Body of pancreas (tissue), 4 donors: ENCODE results near the gene CLDN18. TPM values are rescaled to one million over a fixed set of nuclear protein-coding genes. Genes with fewer than 3 reads are reported as not detected.

Experiments used
- ATAC-seq: fragments of 150-250 bp; one replicate; pipeline ENCODE4 v1.9.1; 2016
- DNase-seq, 4 donors: peaks; one replicate each; pipeline ENCODE4 v3.0.0-alpha.2; 2019
- H3K27ac ChIP-seq, 4 donors: fragments of 200-600 bp; sonication (generic); 1 replicate in 3 of 4; 2 replicates in 1 of 4; pipeline versions ENCODE4 v1.5.1 to v1.6.1; 2016 to 2019; ENCODE audit warnings: mild to moderate bottlenecking in 1 of 4, mixed read lengths in 1 of 4, moderate library complexity in 1 of 4
- H3K27me3 ChIP-seq, 2 donors: fragments of 200-600 bp; sonication (generic); one replicate each; pipeline ENCODE4 v1.6.0; 2016; ENCODE audit warnings: mild to moderate bottlenecking in 1 of 2
- H3K36me3 ChIP-seq, 2 donors: fragments of 200-600 bp; sonication (generic); replicated peaks in 1 of 2; 2 replicates each; pipeline ENCODE4 v1.5.1; 2016; ENCODE audit warnings: low read depth in 2 of 2; ENCODE audit not compliant: insufficient read depth in 1 of 2
- H3K4me1 ChIP-seq: fragments of 200-600 bp; sonication (generic); one replicate; pipeline ENCODE4 v1.6.0; 2016
- H3K4me3 ChIP-seq, 2 donors: fragments of 200-600 bp; sonication (generic); 1 replicate in 1 of 2; 2 replicates in 1 of 2; pipeline ENCODE4 v1.5.1; 2016 to 2019
- H3K9me3 ChIP-seq, 3 donors: fragments of 200-600 bp; sonication (generic); 1 replicate in 2 of 3; 2 replicates in 1 of 3; pipeline ENCODE4 v1.5.1; 2016
- POLR2A ChIP-seq, 3 donors: fragments of 450-650 bp; IDR thresholded peaks; one replicate each; pipeline ENCODE4 v1.6.1; 2016; ENCODE audit warnings: antibody characterized with exemption in 3 of 3, mild to moderate bottlenecking in 2 of 3
- WGBS, 2 donors: methylation state at CpG; one replicate each; pipeline ENCODE4 v1.1.5; 2017; 5-methylcytosine and 5-hydroxymethylcytosine counted together
- intact Hi-C: fragments of 100-400 bp; cut with DNase I; formaldehyde crosslinking; loops from one replicate; pipeline ENCODE4 v1.15.1; 2023
- total RNA-seq, 2 donors: library from RNA; depleted of rRNA; stranded (reverse); fragments of >200 nt; gene quantifications; one replicate each; pipeline ENCODE4 v1.1.0, GENCODE V29; 2016
- TF ChIP-seq, protein P1 (sequence below), 7 experiments: fragments of 450-650 bp in 4 of 7; fragments of 200-600 bp in 3 of 7; sonication (generic) in 3 of 7; IDR thresholded peaks; one replicate each; pipeline ENCODE4 v1.5.1; 2016 to 2019; ENCODE audit warnings: antibody characterized with exemption in 7 of 7

CLDN18 gene
- total RNA-seq, 2 donors from 2014 or later: 2.0 to 10.1 TPM

DNA sequence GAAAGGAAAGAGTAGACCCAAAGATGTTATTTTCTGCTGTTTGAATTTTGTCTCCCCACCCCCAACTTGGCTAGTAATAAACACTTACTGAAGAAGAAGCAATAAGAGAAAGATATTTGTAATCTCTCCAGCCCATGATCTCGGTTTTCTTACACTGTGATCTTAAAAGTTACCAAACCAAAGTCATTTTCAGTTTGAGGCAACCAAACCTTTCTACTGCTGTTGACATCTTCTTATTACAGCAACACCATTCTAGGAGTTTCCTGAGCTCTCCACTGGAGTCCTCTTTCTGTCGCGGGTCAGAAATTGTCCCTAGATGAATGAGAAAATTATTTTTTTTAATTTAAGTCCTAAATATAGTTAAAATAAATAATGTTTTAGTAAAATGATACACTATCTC, 21.6 kb downstream of the CLDN18 start:
- 80 to 83% methylated on average over 3 of the region's 3 CpGs for WGBS, 2 donors
- ATAC-seq (no peak), DNase-seq (no peak)
- no peaks in the 10 kb centered on the region for H3K36me3 ChIP-seq
- H3K9me3 ChIP-seq: no peaks in the 10 kb centered on the region
- H3K4me1 ChIP-seq: no peaks in the 10 kb centered on the region
- TF ChIP-seq POLR2A (IDR thresholded peaks at IDR 0.05): no peak
- TF ChIP-seq, protein P1, sequence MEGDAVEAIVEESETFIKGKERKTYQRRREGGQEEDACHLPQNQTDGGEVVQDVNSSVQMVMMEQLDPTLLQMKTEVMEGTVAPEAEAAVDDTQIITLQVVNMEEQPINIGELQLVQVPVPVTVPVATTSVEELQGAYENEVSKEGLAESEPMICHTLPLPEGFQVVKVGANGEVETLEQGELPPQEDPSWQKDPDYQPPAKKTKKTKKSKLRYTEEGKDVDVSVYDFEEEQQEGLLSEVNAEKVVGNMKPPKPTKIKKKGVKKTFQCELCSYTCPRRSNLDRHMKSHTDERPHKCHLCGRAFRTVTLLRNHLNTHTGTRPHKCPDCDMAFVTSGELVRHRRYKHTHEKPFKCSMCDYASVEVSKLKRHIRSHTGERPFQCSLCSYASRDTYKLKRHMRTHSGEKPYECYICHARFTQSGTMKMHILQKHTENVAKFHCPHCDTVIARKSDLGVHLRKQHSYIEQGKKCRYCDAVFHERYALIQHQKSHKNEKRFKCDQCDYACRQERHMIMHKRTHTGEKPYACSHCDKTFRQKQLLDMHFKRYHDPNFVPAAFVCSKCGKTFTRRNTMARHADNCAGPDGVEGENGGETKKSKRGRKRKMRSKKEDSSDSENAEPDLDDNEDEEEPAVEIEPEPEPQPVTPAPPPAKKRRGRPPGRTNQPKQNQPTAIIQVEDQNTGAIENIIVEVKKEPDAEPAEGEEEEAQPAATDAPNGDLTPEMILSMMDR (IDR thresholded peaks at IDR 0.05): no peak
- no peak overlapping the region for H3K4me3 ChIP-seq
- H3K27me3 ChIP-seq: no peaks in the 10 kb centered on the region
- H3K27ac ChIP-seq: no peak overlapping the region
- intact Hi-C loops: no loop called here

DNA sequence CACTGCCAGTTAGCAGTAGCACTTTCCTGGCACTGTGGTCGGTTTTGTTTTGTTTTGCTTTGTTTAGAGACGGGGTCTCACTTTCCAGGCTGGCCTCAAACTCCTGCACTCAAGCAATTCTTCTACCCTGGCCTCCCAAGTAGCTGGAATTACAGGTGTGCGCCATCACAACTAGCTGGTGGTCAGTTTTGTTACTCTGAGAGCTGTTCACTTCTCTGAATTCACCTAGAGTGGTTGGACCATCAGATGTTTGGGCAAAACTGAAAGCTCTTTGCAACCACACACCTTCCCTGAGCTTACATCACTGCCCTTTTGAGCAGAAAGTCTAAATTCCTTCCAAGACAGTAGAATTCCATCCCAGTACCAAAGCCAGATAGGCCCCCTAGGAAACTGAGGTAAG, 22.6 kb downstream of the CLDN18 start:
- no peak for DNase-seq
- intact Hi-C loops: no loop called here
- no peak for ATAC-seq
- TF ChIP-seq, protein P1 (IDR thresholded peaks at IDR 0.05): no peak
- no peak for TF ChIP-seq POLR2A (IDR thresholded peaks at IDR 0.05)
- H3K4me1 ChIP-seq: no peaks in the 10 kb centered on the region
- H3K27me3 ChIP-seq: no peaks in the 10 kb centered on the region
- no peak overlapping the region for H3K27ac ChIP-seq
- no peaks in the 10 kb centered on the region for H3K9me3 ChIP-seq
- H3K4me3 ChIP-seq: no peak overlapping the region
- H3K36me3 ChIP-seq: no peaks in the 10 kb centered on the region
- 82 to 87% methylated on average over 3 of the region's 3 CpGs for WGBS, 2 donors

DNA sequence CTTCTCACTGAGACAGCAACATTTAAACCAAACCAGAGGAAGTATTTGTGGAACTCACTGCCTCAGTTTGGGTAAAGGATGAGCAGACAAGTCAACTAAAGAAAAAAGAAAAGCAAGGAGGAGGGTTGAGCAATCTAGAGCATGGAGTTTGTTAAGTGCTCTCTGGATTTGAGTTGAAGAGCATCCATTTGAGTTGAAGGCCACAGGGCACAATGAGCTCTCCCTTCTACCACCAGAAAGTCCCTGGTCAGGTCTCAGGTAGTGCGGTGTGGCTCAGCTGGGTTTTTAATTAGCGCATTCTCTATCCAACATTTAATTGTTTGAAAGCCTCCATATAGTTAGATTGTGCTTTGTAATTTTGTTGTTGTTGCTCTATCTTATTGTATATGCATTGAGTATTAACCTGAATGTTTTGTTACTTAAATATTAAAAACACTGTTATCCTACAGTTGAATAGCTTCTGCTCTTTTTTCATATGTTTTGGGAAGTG, 23.3 kb downstream of the CLDN18 start:
- Histone ChIP-seq H3K27ac (no peak overlapping the region), H3K27me3 (no peaks in the 10 kb centered on the region), H3K9me3 (no peaks in the 10 kb centered on the region), H3K36me3 (no peaks in the 10 kb centered on the region), H3K4me1 (no peaks in the 10 kb centered on the region), H3K4me3 (no peak overlapping the region)
- DNase-seq: no peak
- no peak for ATAC-seq
- intact Hi-C loops: no loop called here
- TF ChIP-seq, protein P1 (IDR thresholded peaks at IDR 0.05): no peak
- no peak for TF ChIP-seq POLR2A (IDR thresholded peaks at IDR 0.05)
- WGBS, 2 donors: 92 to 97% methylated on average over 2 of the region's 2 CpGs

DNA sequence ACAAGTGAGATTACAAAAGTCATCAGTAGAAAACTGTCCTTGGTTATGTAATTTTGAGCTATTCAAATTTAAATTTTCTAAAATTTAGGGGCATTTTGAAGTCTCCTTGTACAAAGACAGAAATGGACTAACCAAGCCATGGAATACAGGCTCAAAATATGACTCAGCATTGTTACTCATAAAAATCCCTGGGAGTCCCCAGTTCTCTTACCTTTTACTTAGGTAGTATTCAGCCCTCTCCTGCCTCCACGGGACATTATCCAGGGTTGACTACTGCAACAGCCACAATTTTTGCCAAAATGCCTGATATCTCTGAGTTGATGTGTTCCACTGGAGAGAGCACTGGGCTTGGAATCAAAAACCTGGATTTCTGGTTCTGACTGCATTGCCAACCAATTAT, 25.0 kb downstream of the CLDN18 start:
- Histone ChIP-seq H3K27me3 (no peaks in the 10 kb centered on the region), H3K27ac (no peak overlapping the region), H3K36me3 (no peaks in the 10 kb centered on the region), H3K4me3 (no peak overlapping the region), H3K4me1 (no peaks in the 10 kb centered on the region), H3K9me3 (no peaks in the 10 kb centered on the region)
- DNase-seq: no peak
- ATAC-seq: no peak
- WGBS, 2 donors: 59 to 72% methylated on average over 1 of the region's 1 CpG
- intact Hi-C loops: no loop called here
- TF ChIP-seq POLR2A (IDR thresholded peaks at IDR 0.05): no peak
- TF ChIP-seq, protein P1 (IDR thresholded peaks at IDR 0.05): no peak

DNA sequence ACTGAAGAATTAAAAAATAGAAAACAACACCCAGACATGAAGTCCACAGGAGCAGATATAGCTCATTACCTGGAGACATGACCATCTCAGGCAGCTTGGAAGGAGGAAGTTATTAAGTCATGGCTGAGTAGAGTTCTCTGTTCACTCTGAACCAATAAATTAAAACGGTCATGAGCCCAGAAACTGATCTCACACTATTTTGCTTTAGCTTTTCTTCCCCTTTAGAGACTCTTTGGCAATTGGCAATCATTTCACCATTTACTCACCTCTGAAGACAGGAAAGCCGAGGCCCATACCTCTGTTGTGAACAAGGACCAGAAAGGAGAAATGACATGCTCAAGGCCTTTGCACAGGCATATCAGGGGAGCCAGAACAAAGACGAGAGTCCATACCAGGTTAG, 26.6 kb downstream of the CLDN18 start:
- ATAC-seq (no peak), DNase-seq (no peak)
- Histone ChIP-seq H3K27ac (no peak overlapping the region), H3K9me3 (no peaks in the 10 kb centered on the region), H3K27me3 (no peaks in the 10 kb centered on the region), H3K4me1 (no peaks in the 10 kb centered on the region), H3K36me3 (no peaks in the 10 kb centered on the region), H3K4me3 (no peak overlapping the region)
- WGBS, 2 donors: 45 to 53% methylated on average over 3 of the region's 3 CpGs
- TF ChIP-seq, protein P1 (IDR thresholded peaks at IDR 0.05): no peak
- TF ChIP-seq POLR2A (IDR thresholded peaks at IDR 0.05): no peak
- intact Hi-C loops: no loop called here
